Activated T-helper 2 cell treated with anti-CD3 and anti-CD28 coated beads, Interferon-gamma antibody, Interleukin-2, Interleukin-4, amounts not matched to agents 10 μg/mL and 5 μg/mL and 100 μg/mL, durations not matched to agents 14 hours and 24 hours and 36 hours (primary cell): ENCODE results near the gene FOSL1. TPM values are rescaled to one million over a fixed set of nuclear protein-coding genes. Genes with fewer than 3 reads are reported as not detected.

ENCODE experiments used
- DNase-seq: peaks from one replicate; pipeline ENCODE4 v3.0.0; 2021; ENCODE audit warnings: low spot score
- H3K27ac Mint-ChIP-seq: one replicate; pipeline ENCODE4 v1.8.0; 2021; ENCODE audit warnings: mixed read lengths
- H3K27me3 Mint-ChIP-seq: one replicate; pipeline ENCODE4 v1.8.0; 2021; ENCODE audit warnings: low read depth, mixed read lengths
- H3K36me3 Mint-ChIP-seq: one replicate; pipeline ENCODE4 v1.8.0; 2021; ENCODE audit warnings: low read depth, mixed read lengths
- H3K4me1 Mint-ChIP-seq: one replicate; pipeline ENCODE4 v1.8.0; 2021; ENCODE audit warnings: low read depth, mixed read lengths
- H3K4me3 Mint-ChIP-seq: one replicate; pipeline ENCODE4 v1.8.0; 2021; ENCODE audit warnings: low read depth, mild to moderate bottlenecking, moderate library complexity, mixed read lengths
- H3K9me3 Mint-ChIP-seq: one replicate; pipeline ENCODE4 v1.8.0; 2021; ENCODE audit warnings: mixed read lengths
- intact Hi-C: fragments of 100-400 bp; cut with micrococcal nuclease; formaldehyde crosslinking; loops from one replicate; pipeline ENCODE4 v1.15.1; 2023
- total RNA-seq: library from RNA; stranded (reverse); gene quantifications from 2 replicates; pipeline ENCODE4 v1.2.3, GENCODE V29; 2022

The FOSL1 gene
- total RNA-seq, 1 donor from 2014 or later: 24.0 TPM

DNA sequence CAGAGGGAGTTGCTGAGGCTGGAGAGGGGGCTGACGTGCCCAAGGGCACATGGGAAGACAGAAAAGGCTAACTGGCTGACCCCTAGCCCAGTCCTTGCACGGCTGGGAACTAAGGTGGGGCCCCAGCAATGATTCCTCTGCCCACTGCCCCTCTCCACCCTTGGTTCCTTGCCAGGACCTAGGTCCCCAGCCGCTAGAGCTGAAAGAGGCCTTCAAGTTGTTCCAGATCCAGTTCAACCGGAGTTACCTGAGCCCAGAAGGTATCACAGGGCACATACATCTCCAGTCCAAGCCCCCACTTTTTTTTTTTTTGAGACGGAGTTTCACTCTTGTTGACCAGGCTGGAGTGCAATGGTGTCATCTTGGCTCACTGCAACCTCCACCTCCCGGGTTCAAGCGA is 20.2 kb downstream of the FOSL1 start:
- Mint-ChIP-seq H3K27ac (no peak overlapping the region), H3K36me3 (peaks cover 31% of the 10 kb centered on the region), H3K27me3 (no peaks in the 10 kb centered on the region), H3K4me1 (peaks cover 23% of the 10 kb centered on the region), H3K4me3 (peak overlapping the region; percentile 42), H3K9me3 (no peaks in the 10 kb centered on the region)
- intact Hi-C loops: no loop called here
- no peak for DNase-seq

- Mint-ChIP-seq H3K9me3 (no peaks in the 10 kb centered on the region), H3K4me1 (peaks cover 21% of the 10 kb centered on the region), H3K27ac (peak within 1 kb of the TSS; percentile 82), H3K27me3 (no peaks in the 10 kb centered on the region), H3K36me3 (peaks cover 27% of the 10 kb centered on the region), H3K4me3 (peak within 1 kb of the TSS; percentile 55)
- intact Hi-C loops: no loop called here
- DNase-seq: no peak
Measured at GRCh38 chr11:65879617-65880016, 20.6 kb downstream of the FOSL1 start, which contains the start of gene CTSW. TSS of gene CTSW (plus strand) at chr11:65879837. CDS start at chr11:65879855, 18 bp downstream.

DNA sequence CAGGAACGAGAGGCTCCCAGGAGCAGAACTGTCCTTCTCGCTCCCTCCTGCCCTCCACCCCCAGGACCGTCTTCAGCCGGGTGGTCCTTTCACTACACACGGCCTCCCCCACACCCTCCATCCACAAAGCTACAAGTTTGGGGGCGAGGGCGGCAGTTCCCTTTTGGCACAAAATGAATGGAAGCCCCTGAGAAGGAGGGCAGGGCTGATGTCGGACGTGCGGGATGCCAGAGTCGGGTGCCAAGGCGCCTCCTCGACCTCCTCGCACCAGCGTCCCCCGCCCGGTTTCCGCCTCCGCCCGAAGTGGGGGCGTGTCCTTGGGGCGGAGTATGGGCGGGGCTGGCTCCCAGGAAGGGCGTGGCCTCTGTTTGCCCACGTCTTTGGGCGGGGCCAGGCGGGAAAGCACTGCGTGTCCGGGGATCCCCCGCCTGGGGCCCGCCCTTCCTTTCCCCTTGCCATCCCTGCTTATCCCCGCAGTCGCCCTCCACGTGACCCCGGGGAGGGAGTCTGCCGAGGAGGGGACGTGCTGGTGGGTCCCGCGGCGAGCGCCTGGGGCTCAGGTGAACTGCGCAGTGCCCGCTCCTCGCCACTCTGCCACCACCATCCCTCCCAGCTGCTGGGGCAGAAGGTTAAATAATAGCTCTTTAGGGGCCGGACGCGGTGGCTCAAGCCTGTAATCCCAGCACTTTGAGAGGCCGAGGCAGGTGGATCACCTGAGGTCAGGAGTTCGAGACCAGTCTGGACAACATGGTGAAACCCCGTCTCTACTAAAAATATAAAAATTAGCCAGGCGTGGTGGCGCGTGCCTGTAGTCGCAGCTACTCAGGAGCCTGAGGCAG is 26.7 kb downstream of the FOSL1 start:
- Mint-ChIP-seq H3K4me3 (peak overlapping the region; percentile 91), H3K27ac (peak overlapping the region; percentile 79), H3K27me3 (no peaks in the 10 kb centered on the region), H3K9me3 (no peaks in the 10 kb centered on the region), H3K36me3 (no peaks in the 10 kb centered on the region), H3K4me1 (peaks cover 13% of the 10 kb centered on the region)
- peak; percentile 95 for DNase-seq
- intact Hi-C loops: loop anchor here (1.0 kb wide), 1 partner anchor 14 kb away; no protein-coding TSS in a partner anchor

DNA sequence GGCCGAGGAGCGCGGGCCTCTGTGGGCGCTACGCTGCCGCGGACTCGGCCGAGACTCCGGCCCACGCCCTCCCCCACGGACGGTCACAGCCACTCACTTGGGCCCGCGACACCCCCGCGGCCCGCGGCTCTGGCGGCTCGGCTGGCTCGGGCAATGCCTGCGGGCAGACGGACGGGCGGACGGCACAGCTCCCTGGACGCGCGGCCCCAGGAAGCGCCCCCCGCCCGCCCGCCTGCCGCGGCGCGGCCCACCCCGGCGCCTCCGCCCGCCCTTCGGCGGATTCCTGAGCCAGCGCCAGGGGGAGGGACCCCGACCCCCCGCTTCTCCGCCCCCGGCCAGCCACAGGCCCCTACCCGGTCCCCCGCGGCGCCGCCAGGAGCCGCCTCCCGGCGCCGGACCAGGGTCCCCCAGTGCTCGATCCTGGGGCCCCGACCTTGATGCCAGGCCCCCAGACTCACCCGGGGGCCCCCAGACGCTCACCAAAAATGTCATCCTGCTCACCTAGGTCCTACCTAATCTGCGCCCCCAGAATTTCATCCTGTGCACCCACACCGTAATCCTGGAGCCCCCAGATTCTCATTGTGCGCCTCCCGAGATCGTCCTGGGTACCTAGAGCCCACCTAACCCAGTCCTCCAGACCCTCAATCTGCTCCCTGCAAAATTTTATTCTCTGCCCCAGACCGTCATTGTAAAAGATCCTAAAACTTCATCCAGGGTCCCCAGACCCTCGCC is 27.4 kb downstream of the FOSL1 start, which contains the start of gene EFEMP2:
Gene EFEMP2, minus strand, starts transcription at position 215 of the 732 bp plus-strand sequence. CDS start 446 bp downstream, outside the sequence.
- H3K27ac Mint-ChIP-seq: peak within 1 kb of the TSS; percentile 79
- peaks cover 13% of the 10 kb centered on the region for H3K4me1 Mint-ChIP-seq
- no peaks in the 10 kb centered on the region for H3K9me3 Mint-ChIP-seq
- peak within 1 kb of the TSS; percentile 91 for H3K4me3 Mint-ChIP-seq
- peaks cover 7% of the 10 kb centered on the region for H3K36me3 Mint-ChIP-seq
- no peaks in the 10 kb centered on the region for H3K27me3 Mint-ChIP-seq
- intact Hi-C loops: loop anchor here (1.0 kb wide), 1 partner anchor 13 kb away; no protein-coding TSS in a partner anchor
- no peak for DNase-seq

DNA sequence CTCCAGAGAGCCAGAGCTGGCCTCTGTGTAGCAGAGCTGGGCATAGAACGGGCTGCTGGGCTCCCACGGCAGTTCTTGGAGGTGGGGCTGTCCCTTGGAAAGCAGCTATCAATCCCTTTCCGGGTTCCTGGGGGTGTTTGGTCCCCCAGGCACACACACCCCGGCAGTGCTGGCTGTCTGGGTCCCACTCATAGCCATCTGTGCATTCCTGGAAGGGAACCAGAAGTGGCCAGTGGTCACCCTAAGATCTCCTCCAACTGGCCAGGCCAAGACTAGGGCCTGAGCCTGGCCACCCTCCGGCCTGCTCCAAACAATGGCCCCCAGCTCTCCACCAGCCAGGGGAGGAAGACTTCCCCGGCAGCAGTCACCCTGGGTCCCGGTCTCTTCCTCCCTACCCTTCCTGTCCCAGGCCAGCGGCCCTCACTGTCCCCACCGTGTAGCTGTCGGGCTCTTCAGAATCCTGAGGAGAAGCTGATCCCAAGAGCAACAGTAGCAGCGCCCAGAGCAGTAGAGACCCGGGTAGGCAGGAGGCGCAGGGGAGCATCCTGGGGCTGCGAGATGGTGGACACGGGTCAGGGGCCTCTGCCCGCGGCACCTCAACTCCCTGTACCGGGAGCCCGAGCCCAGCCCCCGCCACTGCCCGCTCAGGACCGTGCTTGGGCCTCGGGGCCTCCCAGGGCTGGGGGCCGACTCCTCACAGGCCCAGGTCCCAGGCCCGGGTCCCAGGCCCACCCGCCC is 28.2 kb downstream of the FOSL1 start:
- H3K27ac Mint-ChIP-seq: no peak overlapping the region
- H3K4me3 Mint-ChIP-seq: peak overlapping the region; percentile 43
- H3K9me3 Mint-ChIP-seq: no peaks in the 10 kb centered on the region
- H3K4me1 Mint-ChIP-seq: peaks cover 13% of the 10 kb centered on the region
- no peaks in the 10 kb centered on the region for H3K27me3 Mint-ChIP-seq
- DNase-seq: no peak
- H3K36me3 Mint-ChIP-seq: peaks cover 15% of the 10 kb centered on the region
- intact Hi-C loops: no loop called here

GRCh38 chr11:65870706-65871681 is 29.2 kb downstream of the FOSL1 start:
- DNase-seq: no peak
- peaks cover 15% of the 10 kb centered on the region for H3K36me3 Mint-ChIP-seq
- H3K27ac Mint-ChIP-seq: no peak overlapping the region
- H3K27me3 Mint-ChIP-seq: no peaks in the 10 kb centered on the region
- intact Hi-C loops: no loop called here
- peaks cover 13% of the 10 kb centered on the region for H3K4me1 Mint-ChIP-seq
- no peaks in the 10 kb centered on the region for H3K9me3 Mint-ChIP-seq
- H3K4me3 Mint-ChIP-seq: no peak overlapping the region

- Mint-ChIP-seq H3K4me3 (no peak overlapping the region), H3K9me3 (no peaks in the 10 kb centered on the region), H3K4me1 (peaks cover 13% of the 10 kb centered on the region), H3K36me3 (peaks cover 19% of the 10 kb centered on the region), H3K27me3 (no peaks in the 10 kb centered on the region), H3K27ac (no peak overlapping the region)
- intact Hi-C loops: no loop called here
- DNase-seq: no peak
Measured at GRCh38 chr11:65870307-65870658, 29.9 kb downstream of the FOSL1 start.

- Mint-ChIP-seq H3K4me3 (no peak overlapping the region), H3K27ac (no peak overlapping the region), H3K4me1 (peaks cover 13% of the 10 kb centered on the region), H3K27me3 (no peaks in the 10 kb centered on the region), H3K9me3 (no peaks in the 10 kb centered on the region), H3K36me3 (peaks cover 23% of the 10 kb centered on the region)
- no peak for DNase-seq
- intact Hi-C loops: no loop called here
Measured at GRCh38 chr11:65869643-65870306, 30.4 kb downstream of the FOSL1 start.

GRCh38 chr11:65868907-65869306 is 31.3 kb downstream of the FOSL1 start:
- H3K4me3 Mint-ChIP-seq: no peak overlapping the region
- H3K36me3 Mint-ChIP-seq: peaks cover 30% of the 10 kb centered on the region
- peak overlapping the region; percentile 42 for H3K27ac Mint-ChIP-seq
- DNase-seq: no peak
- H3K9me3 Mint-ChIP-seq: no peaks in the 10 kb centered on the region
- intact Hi-C loops: no loop called here
- H3K27me3 Mint-ChIP-seq: no peaks in the 10 kb centered on the region
- H3K4me1 Mint-ChIP-seq: peaks cover 13% of the 10 kb centered on the region

- no peaks in the 10 kb centered on the region for H3K27me3 Mint-ChIP-seq
- H3K4me3 Mint-ChIP-seq: no peak overlapping the region
- intact Hi-C loops: no loop called here
- DNase-seq: no peak
- H3K4me1 Mint-ChIP-seq: peaks cover 10% of the 10 kb centered on the region
- H3K27ac Mint-ChIP-seq: no peak overlapping the region
- no peaks in the 10 kb centered on the region for H3K9me3 Mint-ChIP-seq
- H3K36me3 Mint-ChIP-seq: peaks cover 38% of the 10 kb centered on the region
Measured at GRCh38 chr11:65868076-65868667, 32.0 kb downstream of the FOSL1 start.
